Effector memory CD8-positive, alpha-beta T cell (primary cell): ENCODE data around the gene MRPL34.

ENCODE experiments used
- ATAC-seq: fragments of 150-1000 bp; cut with Tn5 transposase; replicated peaks from 2 replicates; pipeline ENCODE4 v1.10.0; 2021; ENCODE audit warnings: mild to moderate bottlenecking, moderate library complexity
- DNase-seq, 3 experiments: peaks; one replicate each; pipeline ENCODE4 v3.0.0; 2021
- H3K27ac Mint-ChIP-seq, 2 donors: one replicate each; pipeline ENCODE4 v1.8.0; 2022; ENCODE audit warnings: mild to moderate bottlenecking in 2 of 2, mixed read lengths in 2 of 2, moderate library complexity in 2 of 2
- H3K27me3 Mint-ChIP-seq, 2 donors: one replicate each; pipeline ENCODE4 v1.8.0; 2022; ENCODE audit warnings: mixed read lengths in 2 of 2
- H3K36me3 Mint-ChIP-seq: one replicate; pipeline ENCODE4 v1.8.0; 2022; ENCODE audit warnings: mild to moderate bottlenecking, moderate library complexity, mixed read lengths; ENCODE audit not compliant: insufficient read depth
- H3K4me1 Mint-ChIP-seq, 2 donors: one replicate each; pipeline ENCODE4 v1.8.0; 2022; ENCODE audit warnings: low read depth in 2 of 2, mixed read lengths in 2 of 2
- H3K4me3 Mint-ChIP-seq, 2 donors: one replicate each; pipeline ENCODE4 v1.8.0; 2022; ENCODE audit warnings: mild to moderate bottlenecking in 2 of 2, mixed read lengths in 2 of 2, moderate library complexity in 2 of 2
- H3K9me3 Mint-ChIP-seq, 2 donors: one replicate each; pipeline ENCODE4 v1.8.0; 2022; ENCODE audit warnings: mixed read lengths in 2 of 2
- total RNA-seq, 9 experiments: gene quantifications; one replicate each; lab custom pipeline; 2026; lab: John Stamatoyannopoulos, UW

The MRPL34 gene
- 9.1 to 30.6 (median 26.8) reads per million in 9 experiments for total RNA-seq

DNA sequence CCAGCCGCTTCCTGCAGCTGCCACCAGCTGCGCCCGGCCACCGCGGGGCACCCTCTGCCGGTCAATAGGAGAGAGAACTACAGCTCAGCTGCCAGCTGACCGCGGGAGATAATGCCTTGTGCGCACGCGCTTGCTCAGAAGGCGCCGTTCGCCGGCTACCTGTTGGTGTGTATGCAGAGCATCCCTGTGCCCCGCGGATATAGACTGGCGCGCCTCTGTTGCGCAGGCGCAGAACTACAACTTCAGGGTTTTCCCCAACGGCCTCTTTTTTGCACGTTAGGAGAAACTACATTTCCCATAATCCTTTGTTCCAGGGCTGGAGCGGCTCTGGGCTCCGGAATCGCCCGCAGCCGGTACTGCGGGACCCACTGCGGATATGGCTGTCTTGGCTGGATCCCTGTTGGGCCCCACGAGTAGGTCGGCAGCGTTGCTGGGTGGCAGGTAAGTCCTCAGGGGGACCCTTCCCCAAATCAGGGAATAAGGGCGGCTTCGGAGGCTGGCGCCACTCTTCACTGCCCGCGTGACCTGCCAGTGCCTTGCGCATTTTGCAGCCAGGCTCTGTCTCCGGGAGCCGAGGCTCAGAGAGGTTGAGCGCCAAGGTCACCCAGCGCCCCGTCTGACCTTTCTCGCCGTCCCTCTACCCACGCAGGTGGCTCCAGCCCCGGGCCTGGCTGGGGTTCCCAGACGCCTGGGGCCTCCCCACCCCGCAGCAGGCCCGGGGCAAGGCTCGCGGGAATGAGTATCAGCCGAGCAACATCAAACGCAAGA, at the start of gene MRPL34:
Gene MRPL34 (plus strand): TSS at position 356 of the 768 bp plus-strand sequence. CDS start 21 bp downstream, at position 377.
- Mint-ChIP-seq H3K27ac (peak within 1 kb of the TSS in 1 of 2 donors; percentile 70), H3K27me3 (no peaks in the 10 kb centered on the region), H3K36me3 (peaks cover 23% of the 10 kb centered on the region), H3K9me3 (no peaks in the 10 kb centered on the region), H3K4me1 (peaks cover 36 to 41% of the 10 kb centered on the region in 2 donors), H3K4me3 (peak within 1 kb of the TSS; percentile 84 to 86)
- DNase-seq (peak; percentile 88 to 92 (median 91)), ATAC-seq (peak; percentile 61)

GRCh38 chr19:17256130-17256529, 49.5 kb upstream of the MRPL34 start:
- Mint-ChIP-seq H3K9me3 (no peaks in the 10 kb centered on the region), H3K27me3 (no peaks in the 10 kb centered on the region), H3K36me3 (peaks cover 2% of the 10 kb centered on the region), H3K27ac (no peak overlapping the region), H3K4me3 (no peak overlapping the region), H3K4me1 (peaks cover 6% of the 10 kb centered on the region in 2 donors)
- DNase-seq, result no peak
- ATAC-seq, result no peak

DNA sequence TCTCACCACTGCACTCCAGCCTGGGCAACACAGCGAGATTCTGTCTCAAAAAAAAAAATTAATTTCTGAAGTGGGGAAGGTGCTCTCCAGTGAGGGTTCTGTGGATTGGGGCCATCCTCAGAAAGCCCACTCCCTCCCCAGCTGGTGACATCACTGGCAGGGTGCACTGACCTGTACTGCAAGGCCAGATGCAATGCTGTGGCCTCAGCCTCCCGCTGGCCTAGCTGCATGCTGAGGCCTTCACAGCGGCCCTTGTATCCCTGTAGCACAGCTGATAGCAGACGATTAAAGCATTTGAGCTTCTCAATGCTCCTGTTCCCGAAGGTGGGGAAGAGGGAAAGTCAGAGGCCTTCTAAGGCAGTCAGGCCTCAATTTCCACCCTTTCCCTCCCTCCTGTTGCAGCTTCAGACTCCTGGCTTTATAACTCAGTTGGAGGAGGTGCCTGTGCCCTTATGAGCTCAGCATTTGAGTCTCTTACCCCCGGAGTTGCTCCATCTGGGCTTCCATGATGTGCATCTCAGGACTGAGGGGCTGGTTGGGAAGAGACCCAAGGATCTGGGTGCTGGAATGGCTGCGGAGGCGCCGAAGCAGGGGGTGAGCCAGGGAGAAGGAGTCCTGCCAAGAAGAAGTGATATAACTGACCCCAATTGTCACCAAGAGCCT, 46.4 kb upstream of the MRPL34 start:
- Mint-ChIP-seq H3K4me3 (no peak overlapping the region), H3K4me1 (peaks cover 6% of the 10 kb centered on the region in 2 donors)
- DNase-seq, result no peak

DNA sequence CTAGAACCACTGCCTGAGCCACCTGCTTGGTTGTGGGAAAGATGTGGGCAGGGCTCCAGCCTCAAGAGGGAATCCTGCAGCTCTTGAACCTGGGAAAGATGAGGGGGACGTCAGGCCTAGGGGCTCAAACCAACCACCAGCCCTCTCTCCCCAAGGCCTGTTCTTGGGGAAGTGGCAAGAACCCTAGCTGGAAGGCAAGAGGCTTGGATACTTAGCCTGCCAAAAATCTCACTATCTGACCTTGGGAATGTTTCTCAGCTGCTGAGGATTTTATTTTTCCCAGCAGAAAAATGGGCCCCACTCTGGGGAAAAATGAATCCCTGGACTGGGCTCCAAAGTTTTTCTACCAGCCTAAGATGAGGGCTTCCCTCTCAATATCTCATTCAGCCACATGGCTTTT, 45.7 kb upstream of the MRPL34 start:
- H3K27me3 Mint-ChIP-seq, result no peaks in the 10 kb centered on the region
- no peak for DNase-seq
- H3K36me3 Mint-ChIP-seq, result no peaks in the 10 kb centered on the region
- H3K4me3 Mint-ChIP-seq, result no peak overlapping the region
- peaks cover 6% of the 10 kb centered on the region in 2 donors for H3K4me1 Mint-ChIP-seq
- H3K27ac Mint-ChIP-seq, result no peak overlapping the region
- H3K9me3 Mint-ChIP-seq, result no peaks in the 10 kb centered on the region
- ATAC-seq, result no peak

More for the DNA sequence above, 46.4 kb upstream of the MRPL34 start:
- no peak overlapping the region for H3K27ac Mint-ChIP-seq
- no peaks in the 10 kb centered on the region for H3K36me3 Mint-ChIP-seq
- no peaks in the 10 kb centered on the region for H3K9me3 Mint-ChIP-seq
- no peaks in the 10 kb centered on the region for H3K27me3 Mint-ChIP-seq
- no peak for ATAC-seq

- peak; percentile 100 for ATAC-seq
- H3K27ac Mint-ChIP-seq, result no peak overlapping the region
- H3K9me3 Mint-ChIP-seq, result no peaks in the 10 kb centered on the region
- DNase-seq, result peak; percentile 85 to 91 (median 87)
- H3K27me3 Mint-ChIP-seq, result no peaks in the 10 kb centered on the region
- H3K4me1 Mint-ChIP-seq, result peaks cover 6% of the 10 kb centered on the region in 2 donors
- no peaks in the 10 kb centered on the region for H3K36me3 Mint-ChIP-seq
- H3K4me3 Mint-ChIP-seq, result no peak overlapping the region
Observed at GRCh38 chr19:17260842-17261325, 44.8 kb upstream of the MRPL34 start.

DNA sequence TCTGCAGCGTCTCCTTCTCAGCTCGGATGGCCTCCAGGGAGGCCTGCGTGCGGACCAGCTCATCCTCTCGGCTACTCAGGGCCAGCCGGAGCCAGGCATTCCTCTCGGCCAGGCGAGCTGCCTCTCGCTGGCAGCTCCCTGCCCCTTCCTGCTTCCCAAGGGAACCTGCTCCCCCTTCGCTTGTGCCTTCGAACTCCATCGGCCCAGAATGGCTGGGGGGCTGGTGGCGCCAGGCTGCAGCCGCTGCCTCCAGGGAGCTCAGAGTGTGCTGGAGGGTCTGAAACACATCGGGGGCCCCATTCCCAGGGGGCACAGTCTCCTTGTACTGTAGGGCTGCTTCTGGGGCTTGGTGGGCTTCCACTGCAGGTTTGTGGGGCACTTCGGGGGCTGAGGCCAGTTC, 43.1 kb upstream of the MRPL34 start:
- H3K4me1 Mint-ChIP-seq, result peaks cover 12 to 13% of the 10 kb centered on the region in 2 donors
- no peaks in the 10 kb centered on the region for H3K27me3 Mint-ChIP-seq
- ATAC-seq (no peak), DNase-seq (no peak)
- no peaks in the 10 kb centered on the region for H3K9me3 Mint-ChIP-seq
- H3K27ac Mint-ChIP-seq, result peak overlapping the region in 1 of 2 donors; percentile 39
- H3K36me3 Mint-ChIP-seq, result peaks cover 9% of the 10 kb centered on the region
- H3K4me3 Mint-ChIP-seq, result no peak overlapping the region

DNA sequence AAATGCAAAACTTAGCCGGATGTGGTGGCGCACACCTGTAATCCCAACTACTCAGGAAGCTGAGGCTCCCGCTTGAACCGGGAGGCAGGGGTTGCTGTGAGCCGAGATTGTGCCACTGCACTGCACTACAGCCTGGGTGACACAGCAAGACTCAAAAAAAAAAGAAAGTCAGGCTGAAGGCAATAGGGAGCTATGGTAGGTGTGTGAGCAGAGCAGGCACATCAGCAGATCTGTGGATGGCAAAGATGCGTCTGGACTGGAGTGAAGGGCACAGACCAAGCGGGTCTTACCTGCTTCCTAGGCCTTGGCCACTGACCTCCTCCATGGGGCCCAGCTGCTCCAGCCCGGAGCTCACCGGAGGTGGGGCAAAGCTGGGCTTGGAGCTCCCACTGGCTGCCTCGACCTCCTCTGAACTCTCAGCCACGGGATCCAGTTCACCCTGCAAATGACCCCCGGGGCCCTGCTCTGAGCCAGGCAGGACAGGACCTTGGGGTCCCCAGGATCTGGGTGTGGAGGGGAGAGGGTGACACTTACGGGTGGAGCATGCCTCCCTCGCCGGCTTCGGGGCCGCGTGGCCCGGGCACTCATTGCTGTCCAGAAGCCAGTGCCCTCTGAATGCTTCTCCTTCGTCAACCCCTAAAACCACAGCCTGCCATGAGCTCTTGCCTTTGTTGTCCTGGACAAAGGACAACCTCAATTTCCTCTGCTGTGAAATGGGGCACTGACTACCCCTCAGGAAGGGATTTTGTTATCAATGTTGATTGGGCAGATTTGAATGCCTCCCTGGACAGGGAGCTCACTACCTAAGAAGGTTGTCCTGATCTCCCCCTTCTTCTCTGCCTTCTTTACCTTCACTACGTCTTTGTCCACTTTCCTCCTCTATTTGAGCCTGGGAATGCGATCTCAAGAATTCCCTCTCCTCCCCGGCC, 41.7 kb upstream of the MRPL34 start:
- H3K9me3 Mint-ChIP-seq, result no peaks in the 10 kb centered on the region
- H3K36me3 Mint-ChIP-seq, result peaks cover 11% of the 10 kb centered on the region
- no peak overlapping the region for H3K27ac Mint-ChIP-seq
- peak overlapping the region in 1 of 2 donors; percentile 34 for H3K4me3 Mint-ChIP-seq
- peaks cover 17 to 19% of the 10 kb centered on the region in 2 donors for H3K4me1 Mint-ChIP-seq
- H3K27me3 Mint-ChIP-seq, result no peaks in the 10 kb centered on the region
- no peak for DNase-seq
- no peak for ATAC-seq

DNA sequence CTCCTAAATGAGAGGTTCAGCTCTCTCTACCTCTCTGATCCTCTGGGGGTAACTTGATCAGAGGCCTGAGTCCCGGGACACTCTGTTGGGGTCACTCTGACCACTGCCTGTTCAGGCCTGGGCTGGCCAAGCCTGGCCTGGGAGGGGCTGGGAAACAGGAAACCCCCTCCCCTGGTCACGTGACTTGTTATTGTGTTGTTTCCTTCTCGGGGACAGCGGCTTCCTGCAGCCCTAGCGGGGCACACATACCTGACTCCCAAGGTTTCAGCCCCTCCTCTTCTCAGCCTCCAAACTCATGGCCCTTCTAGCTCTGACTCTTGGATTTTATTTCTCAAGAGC, 41.1 kb upstream of the MRPL34 start, which contains the start of gene USHBP1:
Gene USHBP1 (minus strand): TSS at position 105 of the 339 bp plus-strand sequence. CDS start 446 bp downstream, outside the sequence.
- Mint-ChIP-seq H3K4me3 (peak within 1 kb of the TSS in 1 of 2 donors; percentile 34), H3K27ac (no peak within 1 kb of the TSS), H3K27me3 (no peaks in the 10 kb centered on the region), H3K9me3 (no peaks in the 10 kb centered on the region), H3K36me3 (peaks cover 16% of the 10 kb centered on the region), H3K4me1 (peaks cover 17 to 19% of the 10 kb centered on the region in 2 donors)
- no peak for DNase-seq
- ATAC-seq, result no peak

GRCh38 chr19:17266026-17266425, 39.6 kb upstream of the MRPL34 start:
- H3K4me3 Mint-ChIP-seq, result no peak overlapping the region
- H3K4me1 Mint-ChIP-seq, result peaks cover 12 to 13% of the 10 kb centered on the region in 2 donors
- no peaks in the 10 kb centered on the region for H3K9me3 Mint-ChIP-seq
- no peaks in the 10 kb centered on the region for H3K27me3 Mint-ChIP-seq
- DNase-seq (no peak), ATAC-seq (no peak)
- H3K27ac Mint-ChIP-seq, result no peak overlapping the region
- peaks cover 30% of the 10 kb centered on the region for H3K36me3 Mint-ChIP-seq

GRCh38 chr19:17266589-17266974, 39.1 kb upstream of the MRPL34 start:
- H3K9me3 Mint-ChIP-seq, result no peaks in the 10 kb centered on the region
- peaks cover 13% of the 10 kb centered on the region in 2 donors for H3K4me1 Mint-ChIP-seq
- no peaks in the 10 kb centered on the region for H3K27me3 Mint-ChIP-seq
- H3K36me3 Mint-ChIP-seq, result peaks cover 36% of the 10 kb centered on the region
- peak overlapping the region; percentile 32 to 84 for H3K27ac Mint-ChIP-seq
- peak overlapping the region; percentile 71 to 83 for H3K4me3 Mint-ChIP-seq
- ATAC-seq (no peak), DNase-seq (no peak)

DNA sequence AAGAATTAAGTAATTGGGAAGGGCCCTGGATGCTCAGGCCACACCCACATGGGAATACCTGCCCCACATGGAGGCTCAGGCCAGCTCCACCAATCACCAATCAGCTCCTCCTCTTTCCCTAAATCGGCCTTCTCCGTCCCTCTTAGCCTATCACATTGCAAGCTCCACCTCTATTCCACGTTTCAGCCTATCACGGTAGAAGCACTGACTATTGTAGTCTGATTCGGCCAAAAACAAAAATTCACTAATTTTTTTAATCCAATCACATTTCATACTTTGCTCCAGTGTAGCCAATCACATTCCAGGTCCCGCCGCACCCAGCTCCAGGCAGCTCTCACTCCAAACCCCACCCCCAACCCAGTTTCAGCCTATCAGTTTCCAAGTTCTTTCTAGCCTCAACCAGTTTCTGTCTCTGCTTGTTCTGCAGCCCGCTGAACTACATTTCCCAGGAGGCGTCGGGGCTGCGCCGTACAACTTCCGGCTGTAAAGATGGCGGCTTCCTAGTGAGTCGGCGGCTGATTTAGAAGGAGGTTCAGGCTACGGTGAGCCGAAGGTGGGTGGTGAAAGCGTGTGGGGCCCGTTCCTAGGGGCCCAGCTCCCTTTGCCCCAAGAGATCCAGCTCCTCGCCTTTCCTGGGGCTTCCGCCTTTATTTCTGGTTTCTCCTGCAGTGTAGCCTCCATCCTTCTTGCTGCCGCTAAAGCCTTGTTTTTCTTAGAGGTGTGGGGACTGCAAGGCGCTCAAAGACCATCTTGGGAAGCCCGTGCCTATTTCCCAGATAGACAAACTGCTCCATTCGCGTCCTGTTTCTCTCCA, 38.5 kb upstream of the MRPL34 start, which contains the start of gene BABAM1:
Gene BABAM1 (plus strand): TSS at position 469 of the 814 bp plus-strand sequence. CDS start 1,364 bp downstream, outside the sequence.
- H3K36me3 Mint-ChIP-seq, result peaks cover 42% of the 10 kb centered on the region
- no peaks in the 10 kb centered on the region for H3K9me3 Mint-ChIP-seq
- H3K27me3 Mint-ChIP-seq, result no peaks in the 10 kb centered on the region
- peak within 1 kb of the TSS; percentile 32 to 84 for H3K27ac Mint-ChIP-seq
- H3K4me3 Mint-ChIP-seq, result peak within 1 kb of the TSS; percentile 71 to 83
- ATAC-seq, result peak; percentile 91
- peak; percentile 90 to 93 (median 91) for DNase-seq
- H3K4me1 Mint-ChIP-seq, result peaks cover 13% of the 10 kb centered on the region in 2 donors

DNA sequence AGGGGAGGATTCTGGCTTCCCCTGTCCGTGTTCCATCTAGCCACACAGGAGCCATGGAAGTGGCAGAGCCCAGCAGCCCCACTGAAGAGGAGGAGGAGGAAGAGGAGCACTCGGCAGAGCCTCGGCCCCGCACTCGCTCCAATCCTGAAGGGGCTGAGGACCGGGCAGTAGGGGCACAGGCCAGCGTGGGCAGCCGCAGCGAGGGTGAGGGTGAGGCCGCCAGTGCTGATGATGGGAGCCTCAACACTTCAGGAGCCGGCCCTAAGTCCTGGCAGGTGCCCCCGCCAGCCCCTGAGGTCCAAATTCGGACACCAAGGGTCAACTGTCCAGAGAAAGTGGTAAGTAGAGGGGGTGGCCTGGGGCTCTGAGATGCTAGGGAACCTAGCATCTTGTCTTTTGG, 36.9 kb upstream of the MRPL34 start:
- Mint-ChIP-seq H3K4me1 (peaks cover 13% of the 10 kb centered on the region in 2 donors), H3K36me3 (peaks cover 52% of the 10 kb centered on the region), H3K27ac (no peak overlapping the region), H3K4me3 (peak overlapping the region; percentile 71 to 83), H3K9me3 (no peaks in the 10 kb centered on the region), H3K27me3 (no peaks in the 10 kb centered on the region)
- DNase-seq (no peak), ATAC-seq (no peak)
